ENCODE data around the gene TBCCD1.

DNA sequence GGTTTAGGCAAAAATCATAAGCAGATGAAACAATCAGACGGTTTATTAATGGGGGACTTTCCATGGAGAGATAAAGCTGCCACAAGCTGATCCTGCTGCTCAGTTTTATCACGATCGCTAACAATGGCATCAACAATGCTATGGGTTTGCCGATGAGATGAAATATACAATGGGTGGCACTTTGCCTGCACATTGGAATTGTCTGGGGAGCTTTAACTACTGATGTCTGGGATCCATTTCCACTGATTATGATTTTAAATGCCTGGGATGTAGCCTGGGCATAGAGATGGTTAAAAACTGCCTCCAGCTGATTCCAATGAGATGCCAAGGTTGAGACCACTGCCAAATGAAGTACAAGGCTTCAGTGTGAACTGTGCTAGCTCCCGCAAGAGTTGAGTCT is 53.8 kb downstream of the TBCCD1 start:
- no peak for TF ChIP-seq NFIC (IDR thresholded peaks at IDR 0.05)
- no peak for TF ChIP-seq TCF12 (IDR thresholded peaks at IDR 0.05; ENCODE audit: low read depth)
- no peak for TF ChIP-seq EP300 (IDR thresholded peaks at IDR 0.05; ENCODE audit: borderline replicate concordance)

Measured in Ishikawa (cell line).